AG09319 (cell line): ENCODE results near the gene ZBTB7C.

Experiments used
- DNase-seq: peaks from one replicate; pipeline ENCODE4 v3.0.0-alpha.2; 2010; ENCODE audit warnings: low read depth; ENCODE audit errors: extremely low read depth
- CTCF ChIP-seq: IDR thresholded peaks from 2 replicates; pipeline ENCODE4 v1.5.1; 2011; ENCODE audit warnings: low read depth, mild to moderate bottlenecking, inconsistent platforms, low read length, moderate library complexity

Gene ZBTB7C

GRCh38 chr18:48404716-48405507 is 4.3 kb downstream of the ZBTB7C start:
- TF ChIP-seq CTCF, result no peak
- no peak for DNase-seq

GRCh38 chr18:48402953-48403352 is 6.2 kb downstream of the ZBTB7C start:
- no peak for TF ChIP-seq CTCF
- DNase-seq, result no peak

- no peak for TF ChIP-seq CTCF
- no peak for DNase-seq
Observed at GRCh38 chr18:48399303-48400075, 9.7 kb downstream of the ZBTB7C start.

- no peak for DNase-seq
- TF ChIP-seq CTCF, result no peak
Observed at GRCh38 chr18:48398074-48398473, 11.1 kb downstream of the ZBTB7C start.

GRCh38 chr18:48397021-48397420 is 12.2 kb downstream of the ZBTB7C start:
- DNase-seq, result no peak
- TF ChIP-seq CTCF, result no peak

- DNase-seq, result no peak
- no peak for TF ChIP-seq CTCF
Observed at GRCh38 chr18:48396561-48396960, 12.6 kb downstream of the ZBTB7C start.

GRCh38 chr18:48395646-48396045 is 13.5 kb downstream of the ZBTB7C start:
- no peak for TF ChIP-seq CTCF
- DNase-seq, result no peak
